Body of pancreas (tissue), 4 donors: ENCODE measurements around the gene ADARB1. TPM values are rescaled to one million over a fixed set of nuclear protein-coding genes. Genes with fewer than 3 reads are reported as not detected.

Source experiments
- ATAC-seq: fragments of 150-250 bp; one replicate; pipeline ENCODE4 v1.9.1; 2016
- DNase-seq, 4 donors: peaks; one replicate each; pipeline ENCODE4 v3.0.0-alpha.2; 2019
- H3K27ac ChIP-seq, 4 donors: fragments of 200-600 bp; sonication (generic); 1 replicate in 3 of 4; 2 replicates in 1 of 4; pipeline versions ENCODE4 v1.5.1 to v1.6.1; 2016 to 2019; ENCODE audit warnings: mild to moderate bottlenecking in 1 of 4, mixed read lengths in 1 of 4, moderate library complexity in 1 of 4
- H3K27me3 ChIP-seq, 2 donors: fragments of 200-600 bp; sonication (generic); one replicate each; pipeline ENCODE4 v1.6.0; 2016; ENCODE audit warnings: mild to moderate bottlenecking in 1 of 2
- H3K36me3 ChIP-seq, 2 donors: fragments of 200-600 bp; sonication (generic); replicated peaks in 1 of 2; 2 replicates each; pipeline ENCODE4 v1.5.1; 2016; ENCODE audit warnings: low read depth in 2 of 2; ENCODE audit not compliant: insufficient read depth in 1 of 2
- H3K4me1 ChIP-seq: fragments of 200-600 bp; sonication (generic); one replicate; pipeline ENCODE4 v1.6.0; 2016
- H3K4me3 ChIP-seq, 2 donors: fragments of 200-600 bp; sonication (generic); 1 replicate in 1 of 2; 2 replicates in 1 of 2; pipeline ENCODE4 v1.5.1; 2016 to 2019
- H3K9me3 ChIP-seq, 3 donors: fragments of 200-600 bp; sonication (generic); 1 replicate in 2 of 3; 2 replicates in 1 of 3; pipeline ENCODE4 v1.5.1; 2016
- CTCF ChIP-seq, 7 experiments: fragments of 450-650 bp in 4 of 7; fragments of 200-600 bp in 3 of 7; sonication (generic) in 3 of 7; IDR thresholded peaks; one replicate each; pipeline ENCODE4 v1.5.1; 2016 to 2019; ENCODE audit warnings: antibody characterized with exemption in 7 of 7
- POLR2A ChIP-seq, 3 donors: fragments of 450-650 bp; IDR thresholded peaks; one replicate each; pipeline ENCODE4 v1.6.1; 2016; ENCODE audit warnings: antibody characterized with exemption in 3 of 3, mild to moderate bottlenecking in 2 of 3
- WGBS, 2 donors: methylation state at CpG; one replicate each; pipeline ENCODE4 v1.1.5; 2017; 5-methylcytosine and 5-hydroxymethylcytosine counted together
- intact Hi-C: fragments of 100-400 bp; cut with DNase I; formaldehyde crosslinking; loops from one replicate; pipeline ENCODE4 v1.15.1; 2023
- total RNA-seq, 2 donors: library from RNA; depleted of rRNA; stranded (reverse); fragments of >200 nt; gene quantifications; one replicate each; pipeline ENCODE4 v1.1.0, GENCODE V29; 2016

Gene ADARB1
- total RNA-seq, 2 donors from 2014 or later, result 11.4 to 11.5 TPM

- Histone ChIP-seq H3K4me1 (no peaks in the 10 kb centered on the region), H3K27me3 (no peaks in the 10 kb centered on the region), H3K36me3 (no peaks in the 10 kb centered on the region), H3K4me3 (no peak overlapping the region), H3K9me3 (no peaks in the 10 kb centered on the region), H3K27ac (no peak overlapping the region)
- intact Hi-C loops, result no loop called here
- ATAC-seq (no peak), DNase-seq (no peak)
- 53 to 64% methylated on average over 4 to 8 of the region's 8 CpGs for WGBS, 2 donors
- no peak for TF ChIP-seq POLR2A (IDR thresholded peaks at IDR 0.05)
- no peak for TF ChIP-seq CTCF (IDR thresholded peaks at IDR 0.05)
These were observed 14.3 kb upstream of the ADARB1 start for GRCh38 chr21:45060089-45060488.

GRCh38 chr21:45060675-45061311 lies 13.6 kb upstream of the ADARB1 start:
- Histone ChIP-seq H3K9me3 (no peaks in the 10 kb centered on the region), H3K4me1 (no peaks in the 10 kb centered on the region), H3K4me3 (no peak overlapping the region), H3K27me3 (no peaks in the 10 kb centered on the region), H3K36me3 (no peaks in the 10 kb centered on the region), H3K27ac (no peak overlapping the region)
- DNase-seq (no peak), ATAC-seq (no peak)
- 54 to 62% methylated on average over 9 of the region's 9 CpGs for WGBS, 2 donors
- intact Hi-C loops, result no loop called here
- no peak for TF ChIP-seq CTCF (IDR thresholded peaks at IDR 0.05)
- TF ChIP-seq POLR2A (IDR thresholded peaks at IDR 0.05), result no peak

- ATAC-seq, result no peak
- 79 to 89% methylated on average over 8 of the region's 8 CpGs for WGBS, 2 donors
- no peaks in the 10 kb centered on the region for H3K9me3 ChIP-seq
- H3K27ac ChIP-seq, result no peak overlapping the region
- H3K4me1 ChIP-seq, result no peaks in the 10 kb centered on the region
- H3K27me3 ChIP-seq, result no peaks in the 10 kb centered on the region
- no peak for DNase-seq
- H3K36me3 ChIP-seq, result no peaks in the 10 kb centered on the region
- intact Hi-C loops, result no loop called here
- TF ChIP-seq POLR2A (IDR thresholded peaks at IDR 0.05), result no peak
- TF ChIP-seq CTCF (IDR thresholded peaks at IDR 0.05), result no peak
- H3K4me3 ChIP-seq, result no peak overlapping the region
These were observed 10.3 kb upstream of the ADARB1 start for GRCh38 chr21:45064091-45064490.

GRCh38 chr21:45064618-45065399 lies 9.6 kb upstream of the ADARB1 start:
- no peak overlapping the region for H3K27ac ChIP-seq
- 77 to 80% methylated on average over 17 to 19 of the region's 19 CpGs for WGBS, 2 donors
- no peaks in the 10 kb centered on the region for H3K27me3 ChIP-seq
- TF ChIP-seq CTCF (IDR thresholded peaks at IDR 0.05), result no peak
- TF ChIP-seq POLR2A (IDR thresholded peaks at IDR 0.05), result no peak
- no peaks in the 10 kb centered on the region for H3K36me3 ChIP-seq
- H3K4me3 ChIP-seq, result no peak overlapping the region
- H3K4me1 ChIP-seq, result no peaks in the 10 kb centered on the region
- intact Hi-C loops, result no loop called here
- DNase-seq (no peak), ATAC-seq (no peak)
- H3K9me3 ChIP-seq, result no peaks in the 10 kb centered on the region
